ENCODE measurements around the gene LRRC3C.

LRRC3C gene

GRCh38 chr17:39949028-39949427 lies 21.5 kb downstream of the LRRC3C start:
- no peak overlapping the region for H2BK120ac ChIP-seq (ENCODE audit: low read depth, low read length)
- H2BK12ac ChIP-seq (ENCODE audit: low read length), result no peak overlapping the region
- H4K91ac ChIP-seq (ENCODE audit: low read depth, low read length, poor library complexity), result no peak overlapping the region
- no peak overlapping the region for H2AK5ac ChIP-seq (ENCODE audit: low read depth, low read length)
- no peak for DNase-seq (ENCODE audit: low spot score)
- no peak overlapping the region for H3K4ac ChIP-seq (ENCODE audit: low read length)
- no peaks in the 10 kb centered on the region for H3K79me1 ChIP-seq (ENCODE audit: low read depth, low read length)
- H3K18ac ChIP-seq (ENCODE audit: low read length), result no peak overlapping the region
- no peak overlapping the region for H3K4me3 ChIP-seq (ENCODE audit: low read length in 2 of 2)
- peaks cover 0 to 22% (median 7%) of the 10 kb centered on the region in 3 experiments for H3K27me3 ChIP-seq (ENCODE audit: control insufficient read depth in 3 of 3, insufficient read depth in 3 of 3, low read depth in 1 of 3, low read length in 3 of 3)
- peaks cover 11% of the 10 kb centered on the region in 2 donors for H3K4me1 ChIP-seq (ENCODE audit: control insufficient read depth in 2 of 2, insufficient read depth in 1 of 2, low read depth in 1 of 2, low read length in 2 of 2)
- no peak overlapping the region for H2BK15ac ChIP-seq (ENCODE audit: low read length)
- no peaks in the 10 kb centered on the region for H3K9me3 ChIP-seq (replicated peaks in 1 of 2; ENCODE audit: control insufficient read depth in 2 of 2, insufficient read depth in 1 of 2, low read depth in 1 of 2, low read length in 2 of 2)
- H3K14ac ChIP-seq (ENCODE audit: low read length), result no peak overlapping the region
- no peak overlapping the region for H3K23ac ChIP-seq (ENCODE audit: low read depth, low read length, poor library complexity)
- H3K36me3 ChIP-seq (replicated peaks in 1 of 2; ENCODE audit: control insufficient read depth in 2 of 2, insufficient read depth in 2 of 2, low read length in 2 of 2), result no peaks in the 10 kb centered on the region
- H2AFZ ChIP-seq (ENCODE audit: low read length), result peak overlapping the region; percentile 49
- H4K8ac ChIP-seq (ENCODE audit: low read depth, low read length), result no peak overlapping the region
- WGBS, 2 donors (ENCODE audit: extremely low coverage in 2 of 2, insufficient read length in 2 of 2, insufficient replicate concordance in 1 of 2), result no CpG with 5 or more reads among the region's 2 CpGs
- no peak overlapping the region for H3K4me2 ChIP-seq (ENCODE audit: insufficient read depth, low read length, poor library complexity, severe bottlenecking)
- H3K27ac ChIP-seq (replicated peaks; ENCODE audit: low read length), result no peak overlapping the region
- no peak overlapping the region for H3K9ac ChIP-seq (ENCODE audit: low read depth, low read length, poor library complexity)
- H2BK5ac ChIP-seq (ENCODE audit: low read length), result no peak overlapping the region

GRCh38 chr17:39950871-39951348 lies 23.4 kb downstream of the LRRC3C start:
- H3K4me2 ChIP-seq (ENCODE audit: insufficient read depth, low read length, poor library complexity, severe bottlenecking), result no peak overlapping the region
- peaks cover 0 to 19% (median 7%) of the 10 kb centered on the region in 3 experiments for H3K27me3 ChIP-seq (ENCODE audit: control insufficient read depth in 3 of 3, insufficient read depth in 3 of 3, low read depth in 1 of 3, low read length in 3 of 3)
- H4K8ac ChIP-seq (ENCODE audit: low read depth, low read length), result no peak overlapping the region
- H4K91ac ChIP-seq (ENCODE audit: low read depth, low read length, poor library complexity), result no peak overlapping the region
- H3K79me1 ChIP-seq (ENCODE audit: low read depth, low read length), result no peaks in the 10 kb centered on the region
- no peak overlapping the region for H2BK120ac ChIP-seq (ENCODE audit: low read depth, low read length)
- H3K27ac ChIP-seq (replicated peaks; ENCODE audit: low read length), result no peak overlapping the region
- no peak overlapping the region for H3K9ac ChIP-seq (ENCODE audit: low read depth, low read length, poor library complexity)
- H2AK5ac ChIP-seq (ENCODE audit: low read depth, low read length), result peak overlapping the region; percentile 47
- no peak overlapping the region for H3K18ac ChIP-seq (ENCODE audit: low read length)
- no peak for DNase-seq (ENCODE audit: low spot score)
- H3K23ac ChIP-seq (ENCODE audit: low read depth, low read length, poor library complexity), result no peak overlapping the region
- H3K4me3 ChIP-seq (ENCODE audit: low read length in 2 of 2), result no peak overlapping the region
- no peak overlapping the region for H3K14ac ChIP-seq (ENCODE audit: low read length)
- WGBS, 2 donors (ENCODE audit: extremely low coverage in 2 of 2, insufficient read length in 2 of 2, insufficient replicate concordance in 1 of 2), result no CpG with 5 or more reads among the region's 5 CpGs
- no peak overlapping the region for H2AFZ ChIP-seq (ENCODE audit: low read length)
- no peak overlapping the region for H2BK12ac ChIP-seq (ENCODE audit: low read length)
- peaks cover 11% of the 10 kb centered on the region in 2 donors for H3K4me1 ChIP-seq (ENCODE audit: control insufficient read depth in 2 of 2, insufficient read depth in 1 of 2, low read depth in 1 of 2, low read length in 2 of 2)
- no peaks in the 10 kb centered on the region for H3K36me3 ChIP-seq (replicated peaks in 1 of 2; ENCODE audit: control insufficient read depth in 2 of 2, insufficient read depth in 2 of 2, low read length in 2 of 2)
- no peak overlapping the region for H2BK5ac ChIP-seq (ENCODE audit: low read length)
- H2BK15ac ChIP-seq (ENCODE audit: low read length), result peak overlapping the region; percentile 9
- no peaks in the 10 kb centered on the region for H3K9me3 ChIP-seq (replicated peaks in 1 of 2; ENCODE audit: control insufficient read depth in 2 of 2, insufficient read depth in 1 of 2, low read depth in 1 of 2, low read length in 2 of 2)
- H3K4ac ChIP-seq (ENCODE audit: low read length), result no peak overlapping the region

DNA sequence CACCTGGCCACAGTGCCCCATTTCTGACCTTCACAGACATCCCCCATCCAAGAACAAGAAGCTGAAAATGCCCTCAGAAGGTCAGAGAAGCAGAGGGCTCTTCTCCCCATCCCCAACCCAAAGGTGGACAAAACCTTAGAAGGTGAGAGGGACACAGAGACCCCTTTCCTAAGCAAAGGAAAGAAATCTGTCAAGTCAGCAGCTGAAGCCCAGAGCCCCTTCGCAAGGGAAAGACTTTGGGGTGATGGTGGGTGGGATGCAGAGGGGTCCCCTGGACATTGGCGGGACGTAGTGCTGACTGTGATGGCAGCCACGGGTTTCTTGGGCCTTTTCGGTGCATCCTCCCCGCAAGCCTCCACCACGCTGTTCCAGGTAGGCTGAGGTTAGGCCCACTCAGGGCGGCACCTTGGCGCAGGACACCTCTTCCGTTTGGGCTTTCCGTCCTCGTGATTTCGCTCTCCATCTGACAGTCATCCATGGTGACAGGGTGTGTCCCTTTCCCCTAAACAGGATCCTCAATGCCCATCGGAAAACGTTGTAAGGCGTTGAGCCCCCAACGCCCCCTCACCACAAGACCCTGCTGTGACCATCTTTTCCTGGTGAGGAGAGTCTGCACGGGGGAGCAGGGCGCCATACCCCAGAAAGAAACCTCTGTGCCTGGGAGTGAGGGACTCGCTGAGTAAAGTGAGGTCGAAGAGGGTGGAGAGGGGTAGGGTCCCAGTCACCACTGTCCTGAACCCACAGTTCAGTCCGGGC lies 24.6 kb downstream of the LRRC3C start:
- Histone ChIP-seq H3K4me1 (ENCODE audit: control insufficient read depth in 2 of 2, insufficient read depth in 1 of 2, low read depth in 1 of 2, low read length in 2 of 2) (peaks cover 11% of the 10 kb centered on the region in 2 donors), H2BK5ac (ENCODE audit: low read length) (peak overlapping the region; percentile 15), H3K27me3 (ENCODE audit: control insufficient read depth in 3 of 3, insufficient read depth in 3 of 3, low read depth in 1 of 3, low read length in 3 of 3) (peaks cover 0 to 8% (median 7%) of the 10 kb centered on the region in 3 experiments), H2BK15ac (ENCODE audit: low read length) (peak overlapping the region; percentile 71), H3K23ac (ENCODE audit: low read depth, low read length, poor library complexity) (peak overlapping the region; percentile 26), H3K27ac (replicated peaks; ENCODE audit: low read length) (no peak overlapping the region), H2BK120ac (ENCODE audit: low read depth, low read length) (peak overlapping the region; percentile 35), H3K14ac (ENCODE audit: low read length) (peak overlapping the region; percentile 83), H3K9me3 (replicated peaks in 1 of 2; ENCODE audit: control insufficient read depth in 2 of 2, insufficient read depth in 1 of 2, low read depth in 1 of 2, low read length in 2 of 2) (no peaks in the 10 kb centered on the region), H2BK12ac (ENCODE audit: low read length) (no peak overlapping the region), H3K79me1 (ENCODE audit: low read depth, low read length) (no peaks in the 10 kb centered on the region), H4K91ac (ENCODE audit: low read depth, low read length, poor library complexity) (no peak overlapping the region), H4K8ac (ENCODE audit: low read depth, low read length) (peak overlapping the region; percentile 88), H3K18ac (ENCODE audit: low read length) (peak overlapping the region; percentile 97), H2AFZ (ENCODE audit: low read length) (peak overlapping the region; percentile 90), H2AK5ac (ENCODE audit: low read depth, low read length) (peak overlapping the region; percentile 54), H3K9ac (ENCODE audit: low read depth, low read length, poor library complexity) (peak overlapping the region; percentile 93), H3K4ac (ENCODE audit: low read length) (peak overlapping the region; percentile 19), H3K4me3 (ENCODE audit: low read length in 2 of 2) (peak overlapping the region; percentile 34 to 80), H3K4me2 (ENCODE audit: insufficient read depth, low read length, poor library complexity, severe bottlenecking) (peak overlapping the region; percentile 72), H3K36me3 (replicated peaks in 1 of 2; ENCODE audit: control insufficient read depth in 2 of 2, insufficient read depth in 2 of 2, low read length in 2 of 2) (no peaks in the 10 kb centered on the region)
- DNase-seq (ENCODE audit: low spot score), result no peak
- no CpG with 5 or more reads among the region's 22 CpGs for WGBS, 2 donors (ENCODE audit: extremely low coverage in 2 of 2, insufficient read length in 2 of 2, insufficient replicate concordance in 1 of 2)

- Histone ChIP-seq H3K27ac (replicated peaks; ENCODE audit: low read length) (no peak overlapping the region), H3K4me3 (ENCODE audit: low read length in 2 of 2) (peak overlapping the region; percentile 58 to 80), H2BK12ac (ENCODE audit: low read length) (no peak overlapping the region), H3K23ac (ENCODE audit: low read depth, low read length, poor library complexity) (peak overlapping the region; percentile 26), H3K4ac (ENCODE audit: low read length) (peak overlapping the region; percentile 19), H2AK5ac (ENCODE audit: low read depth, low read length) (peak overlapping the region; percentile 54), H4K8ac (ENCODE audit: low read depth, low read length) (peak overlapping the region; percentile 88), H3K9ac (ENCODE audit: low read depth, low read length, poor library complexity) (peak overlapping the region; percentile 93), H3K4me1 (ENCODE audit: control insufficient read depth in 2 of 2, insufficient read depth in 1 of 2, low read depth in 1 of 2, low read length in 2 of 2) (peaks cover 11% of the 10 kb centered on the region in 2 donors), H3K36me3 (replicated peaks in 1 of 2; ENCODE audit: control insufficient read depth in 2 of 2, insufficient read depth in 2 of 2, low read length in 2 of 2) (no peaks in the 10 kb centered on the region), H3K27me3 (ENCODE audit: control insufficient read depth in 3 of 3, insufficient read depth in 3 of 3, low read depth in 1 of 3, low read length in 3 of 3) (peaks cover 0 to 8% (median 7%) of the 10 kb centered on the region in 3 experiments), H3K4me2 (ENCODE audit: insufficient read depth, low read length, poor library complexity, severe bottlenecking) (peak overlapping the region; percentile 72), H2BK5ac (ENCODE audit: low read length) (peak overlapping the region; percentile 15), H2BK15ac (ENCODE audit: low read length) (peak overlapping the region; percentile 71), H4K91ac (ENCODE audit: low read depth, low read length, poor library complexity) (no peak overlapping the region), H3K9me3 (replicated peaks in 1 of 2; ENCODE audit: control insufficient read depth in 2 of 2, insufficient read depth in 1 of 2, low read depth in 1 of 2, low read length in 2 of 2) (no peaks in the 10 kb centered on the region), H2BK120ac (ENCODE audit: low read depth, low read length) (peak overlapping the region; percentile 35), H3K79me1 (ENCODE audit: low read depth, low read length) (no peaks in the 10 kb centered on the region), H3K14ac (ENCODE audit: low read length) (peak overlapping the region; percentile 83), H3K18ac (ENCODE audit: low read length) (peak overlapping the region; percentile 97), H2AFZ (ENCODE audit: low read length) (peak overlapping the region; percentile 98)
- WGBS, 2 donors (ENCODE audit: extremely low coverage in 2 of 2, insufficient read length in 2 of 2, insufficient replicate concordance in 1 of 2), result no CpG with 5 or more reads among the region's 55 CpGs
- peak; percentile 95 for DNase-seq (ENCODE audit: low spot score)
Observed at GRCh38 chr17:39952680-39953470, 25.3 kb downstream of the LRRC3C start.

Data from neuronal stem cell (in vitro differentiated cells).